ENCODE data around the gene CTNNA1. TPM values are rescaled to one million over a fixed set of nuclear protein-coding genes. Genes with fewer than 3 reads are reported as not detected.
"Not testable (repeated sequence)": the region's sequence is repeated elsewhere in the genome, so short reads cannot be mapped to it uniquely, and the experiment has no call there.

Gene CTNNA1
- total RNA-seq, 1 donor: 327 TPM

GRCh38 chr5:138833080-138833479, 79.9 kb downstream of the CTNNA1 start:
- no peak for TF ChIP-seq CTCF (IDR thresholded peaks at IDR 0.05; ENCODE audit: insufficient read depth, low read length)
- H3K4me3 ChIP-seq (ENCODE audit: low read depth, low read length): no peak overlapping the region
- no peak for DNase-seq (ENCODE audit: low read depth)

- TF ChIP-seq CTCF (IDR thresholded peaks at IDR 0.05; ENCODE audit: insufficient read depth, low read length): no peak
- no peak overlapping the region for H3K4me3 ChIP-seq (ENCODE audit: low read depth, low read length)
- no peak for DNase-seq (ENCODE audit: low read depth)
These were observed 80.7 kb downstream of the CTNNA1 start for GRCh38 chr5:138833726-138834480.

- H3K4me3 ChIP-seq (ENCODE audit: low read depth, low read length); DNase-seq (ENCODE audit: low read depth): not testable (repeated sequence)
These were observed 81.6 kb downstream of the CTNNA1 start for GRCh38 chr5:138834853-138835252.

GRCh38 chr5:138837160-138837559, 83.9 kb downstream of the CTNNA1 start:
- no peak for TF ChIP-seq CTCF (IDR thresholded peaks at IDR 0.05; ENCODE audit: insufficient read depth, low read length)
- no peak for DNase-seq (ENCODE audit: low read depth)
- H3K4me3 ChIP-seq (ENCODE audit: low read depth, low read length): no peak overlapping the region

- H3K4me3 ChIP-seq (ENCODE audit: low read depth, low read length): no peak overlapping the region
- DNase-seq (ENCODE audit: low read depth): no peak
- TF ChIP-seq CTCF (IDR thresholded peaks at IDR 0.05; ENCODE audit: insufficient read depth, low read length): no peak
These were observed 86.9 kb downstream of the CTNNA1 start for GRCh38 chr5:138840103-138840502.

GRCh38 chr5:138841531-138841930, 88.3 kb downstream of the CTNNA1 start:
- no peak for TF ChIP-seq CTCF (IDR thresholded peaks at IDR 0.05; ENCODE audit: insufficient read depth, low read length)
- H3K4me3 ChIP-seq (ENCODE audit: low read depth, low read length): no peak overlapping the region
- no peak for DNase-seq (ENCODE audit: low read depth)

- DNase-seq (ENCODE audit: low read depth): peak; percentile 77
- no peak overlapping the region for H3K4me3 ChIP-seq (ENCODE audit: low read depth, low read length)
- no peak for TF ChIP-seq CTCF (IDR thresholded peaks at IDR 0.05; ENCODE audit: insufficient read depth, low read length)
These were observed 90.3 kb downstream of the CTNNA1 start for GRCh38 chr5:138843316-138844124.
